ENCODE measurements around the gene JCAD. TPM values are rescaled to one million over a fixed set of nuclear protein-coding genes. Genes with fewer than 3 reads are reported as not detected.

Gene JCAD
- total and polyA plus RNA-seq, 9 of the 15 experiments (the other 6 are each of a cell fraction or from before 2014, with no cell fraction given): not detected

- TF ChIP-seq RUNX1 (IDR thresholded peaks at IDR 0.05; ENCODE audit: low read depth): no peak
- TF ChIP-seq DNMT1 (IDR thresholded peaks at IDR 0.05): no peak
- TF ChIP-seq ZNF830 (CRISPR knock-in tag; IDR thresholded peaks at IDR 0.05): no peak
- peak; percentile 21; the same call in 1 of the 2 replicates for TF ChIP-seq MTA3 (IDR thresholded peaks at IDR 0.05; ENCODE audit: borderline replicate concordance)
- TF ChIP-seq EP400 (IDR thresholded peaks at IDR 0.05): no peak
- TF ChIP-seq BCOR (IDR thresholded peaks at IDR 0.05): peak; percentile 31; the same call in 1 of the 2 replicates
- TF ChIP-seq TRIM24 (IDR thresholded peaks at IDR 0.05): peak in 1 of 2 experiments; percentile 52; a peak in 1 of 4 replicates
- TF ChIP-seq, protein P1, sequence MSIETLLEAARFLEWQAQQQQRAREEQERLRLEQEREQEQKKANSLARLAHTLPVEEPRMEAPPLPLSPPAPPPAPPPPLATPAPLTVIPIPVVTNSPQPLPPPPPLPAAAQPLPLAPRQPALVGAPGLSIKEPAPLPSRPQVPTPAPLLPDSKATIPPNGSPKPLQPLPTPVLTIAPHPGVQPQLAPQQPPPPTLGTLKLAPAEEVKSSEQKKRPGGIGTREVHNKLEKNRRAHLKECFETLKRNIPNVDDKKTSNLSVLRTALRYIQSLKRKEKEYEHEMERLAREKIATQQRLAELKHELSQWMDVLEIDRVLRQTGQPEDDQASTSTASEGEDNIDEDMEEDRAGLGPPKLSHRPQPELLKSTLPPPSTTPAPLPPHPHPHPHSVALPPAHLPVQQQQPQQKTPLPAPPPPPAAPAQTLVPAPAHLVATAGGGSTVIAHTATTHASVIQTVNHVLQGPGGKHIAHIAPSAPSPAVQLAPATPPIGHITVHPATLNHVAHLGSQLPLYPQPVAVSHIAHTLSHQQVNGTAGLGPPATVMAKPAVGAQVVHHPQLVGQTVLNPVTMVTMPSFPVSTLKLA (conservative IDR thresholded peaks at IDR 0.05): no peak
- TF ChIP-seq ESRRB (CRISPR knock-in tag; IDR thresholded peaks at IDR 0.05; ENCODE audit: borderline replicate concordance): no peak
- TF ChIP-seq CBFA2T3 (IDR thresholded peaks at IDR 0.05): peak; percentile 88
- TF ChIP-seq ZNF695 (CRISPR knock-in tag; IDR thresholded peaks at IDR 0.05): no peak
- no peak; the same call in 1 of the 2 replicates for TF ChIP-seq ZNF311 (CRISPR knock-in tag; IDR thresholded peaks at IDR 0.05)
- TF ChIP-seq SP2 (IDR thresholded peaks at IDR 0.05; ENCODE audit: extremely low read depth, low read depth, low read length, poor library complexity, severe bottlenecking): no peak
- no peak for TF ChIP-seq ZNF511 (CRISPR knock-in tag; IDR thresholded peaks at IDR 0.05)
- no peak for TF ChIP-seq NR2C1 (IDR thresholded peaks at IDR 0.05)
- TF ChIP-seq NR2C1 (tag; IDR thresholded peaks at IDR 0.05): 0 out of 2 replicates have a peak, but pooled peaks have one; percentile 29
- no peak for TF ChIP-seq POLR2B (IDR thresholded peaks at IDR 0.05; ENCODE audit: low read depth, partially characterized antibody)
- TF ChIP-seq CLOCK (CRISPR knock-in tag; IDR thresholded peaks at IDR 0.05; ENCODE audit: borderline replicate concordance): no peak
- TF ChIP-seq ZNF408 (CRISPR knock-in tag; IDR thresholded peaks at IDR 0.05; ENCODE audit: low read depth): no peak
- TF ChIP-seq HNRNPUL1 (IDR thresholded peaks at IDR 0.05; ENCODE audit: low read length): no peak
- no peak for TF ChIP-seq NFXL1 (CRISPR knock-in tag; IDR thresholded peaks at IDR 0.05)
- peak; percentile 97 to 98 for TF ChIP-seq KDM1A (IDR thresholded peaks at IDR 0.05)
- TF ChIP-seq TAF15 (IDR thresholded peaks at IDR 0.05; ENCODE audit: low read depth, low read length): no peak
Observed at GRCh38 chr10:30070001-30070685, 10.8 kb upstream of the JCAD start (continued).

Data from K562 (cell line).